Endothelial cell of hepatic sinusoid (primary cell): ENCODE results near the gene VMP1.

ENCODE experiments used
- in situ Hi-C: cut with HindIII; loops from 2 replicates; pipeline ENCODE4 v1.10.0; 2017; ENCODE audit warnings: low sequenced_read_pairs

The VMP1 gene

DNA sequence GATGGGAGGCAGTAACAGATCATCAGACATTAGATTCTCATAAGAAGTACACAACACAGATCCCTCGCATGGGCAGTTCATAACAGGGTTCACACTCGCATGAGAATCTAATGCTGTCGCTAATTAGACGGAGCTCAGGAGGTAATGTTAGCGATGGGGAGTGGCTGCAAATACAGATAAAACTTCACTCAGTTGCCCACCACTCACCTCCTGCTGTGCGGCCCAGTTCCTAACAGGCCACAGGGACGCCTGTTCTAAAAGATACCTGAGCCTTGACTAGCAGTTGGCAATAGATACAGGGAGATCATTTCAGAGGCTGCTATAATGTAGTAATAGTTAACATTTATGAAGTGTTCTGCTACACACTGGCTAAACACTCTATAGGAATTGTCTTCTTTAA is 5.2 kb upstream of the VMP1 start:
- in situ Hi-C loops = no loop called here

- in situ Hi-C loops = no loop called here
Observed at GRCh38 chr17:59707971-59708430, 547 bp downstream of the VMP1 start.

DNA sequence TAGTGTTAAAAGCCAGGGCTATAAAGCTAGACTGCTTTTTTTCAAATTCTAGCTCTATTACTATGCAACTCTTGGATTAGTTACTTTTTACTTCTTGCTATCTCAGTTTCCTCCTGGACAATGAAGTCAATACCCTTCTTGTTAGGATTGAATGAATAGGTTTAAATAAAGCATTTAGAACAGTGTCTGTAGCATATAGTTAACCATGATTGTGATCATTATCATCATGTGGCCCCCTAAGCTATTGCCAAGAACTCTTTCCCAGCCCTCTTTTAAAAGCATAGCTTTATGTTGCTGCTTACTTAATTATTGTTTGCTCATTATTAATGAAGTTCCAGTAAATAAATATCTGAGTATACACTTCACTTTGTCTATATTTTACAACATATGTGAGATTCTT is 4.5 kb downstream of the VMP1 start:
- in situ Hi-C loops = loop anchor here (5.0 kb wide), 1 partner anchor 35 kb away; no protein-coding TSS in a partner anchor

DNA sequence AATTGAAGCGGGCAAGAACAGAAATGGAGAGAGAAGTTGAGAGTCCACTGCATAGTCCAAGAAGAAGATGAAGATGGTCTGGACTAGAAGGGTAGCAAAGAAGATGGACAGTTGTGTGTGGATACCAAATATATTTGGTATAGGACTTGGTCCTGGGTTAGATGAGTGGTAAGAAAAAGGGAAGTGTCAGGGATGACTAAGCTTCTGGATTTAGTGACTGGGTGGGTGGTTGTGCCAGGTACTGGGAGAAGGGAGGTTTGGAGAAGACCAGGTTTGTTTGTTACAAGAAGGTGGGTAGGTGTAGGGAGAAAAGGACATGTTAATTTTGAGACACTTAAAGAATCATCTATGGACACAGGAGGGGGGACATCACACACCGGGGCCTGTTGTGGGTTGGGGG is 5.4 kb downstream of the VMP1 start:
- in situ Hi-C loops = loop anchor here (5.0 kb wide), 1 partner anchor 34 kb away; no protein-coding TSS in a partner anchor

DNA sequence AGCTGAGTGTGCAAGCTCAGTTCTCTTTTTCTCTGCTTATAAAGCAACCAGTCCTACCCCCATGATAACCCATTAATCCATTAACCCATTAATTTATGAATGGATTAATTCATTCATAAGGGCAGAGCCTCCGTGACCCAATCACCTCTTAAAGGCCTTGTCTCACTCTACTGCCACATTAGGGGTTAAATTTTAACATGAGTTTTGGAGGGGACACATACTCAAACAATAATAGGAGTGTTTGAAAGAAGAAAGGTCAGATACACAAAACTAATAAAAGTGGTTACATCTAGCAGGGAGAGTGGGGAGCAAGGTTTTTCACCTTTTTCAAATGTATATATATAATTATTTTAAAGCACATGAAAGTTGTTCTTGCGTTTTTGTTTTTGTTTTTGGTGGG is 6.8 kb downstream of the VMP1 start:
- in situ Hi-C loops = loop anchor here (5.0 kb wide), 1 partner anchor 33 kb away; no protein-coding TSS in a partner anchor

GRCh38 chr17:59716427-59716826 is 9.0 kb downstream of the VMP1 start:
- in situ Hi-C loops = no loop called here

DNA sequence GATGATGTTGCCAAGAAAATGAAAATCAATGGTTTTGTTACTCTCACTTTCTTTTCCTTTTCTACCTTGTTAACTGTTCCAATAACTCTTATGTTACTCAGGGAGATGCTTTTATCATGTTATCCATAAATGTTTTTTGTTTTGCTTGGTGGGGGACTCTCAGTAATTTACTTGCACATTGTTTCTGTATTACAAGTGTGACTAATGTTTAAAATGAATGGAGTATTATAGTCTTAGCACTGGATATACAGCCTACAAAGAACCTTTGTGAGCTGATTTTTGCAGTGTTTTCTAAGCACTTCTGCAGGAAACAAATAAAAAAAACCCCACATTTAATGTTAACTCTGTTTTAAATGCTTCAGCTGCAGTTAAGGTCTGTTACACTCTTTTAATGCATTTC is 12.1 kb downstream of the VMP1 start:
- in situ Hi-C loops = no loop called here

DNA sequence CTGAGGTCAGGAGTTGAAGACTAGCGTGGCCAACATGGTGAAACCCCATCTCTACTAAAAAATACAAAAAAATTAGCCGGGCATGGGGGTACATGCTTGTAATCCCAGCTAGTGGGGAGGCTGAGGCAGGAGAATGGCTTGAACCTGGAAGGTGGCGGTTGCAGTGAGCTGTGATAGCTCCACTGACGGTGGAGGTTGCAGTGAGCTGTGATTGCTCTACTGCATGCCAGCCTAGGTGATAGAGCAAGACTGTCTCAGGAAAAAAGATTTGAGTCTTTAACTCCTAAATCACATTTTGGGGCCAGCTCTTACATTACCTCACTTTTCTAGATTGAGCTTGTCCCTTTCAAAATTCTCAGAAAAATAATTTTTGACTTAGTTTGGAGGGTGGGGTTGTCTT is 15.2 kb downstream of the VMP1 start:
- in situ Hi-C loops = no loop called here

GRCh38 chr17:59723041-59723440 is 15.6 kb downstream of the VMP1 start:
- in situ Hi-C loops = no loop called here

- in situ Hi-C loops = no loop called here
Observed at GRCh38 chr17:59723607-59724006, 16.2 kb downstream of the VMP1 start.

GRCh38 chr17:59725691-59726090 is 18.2 kb downstream of the VMP1 start:
- in situ Hi-C loops = no loop called here

DNA sequence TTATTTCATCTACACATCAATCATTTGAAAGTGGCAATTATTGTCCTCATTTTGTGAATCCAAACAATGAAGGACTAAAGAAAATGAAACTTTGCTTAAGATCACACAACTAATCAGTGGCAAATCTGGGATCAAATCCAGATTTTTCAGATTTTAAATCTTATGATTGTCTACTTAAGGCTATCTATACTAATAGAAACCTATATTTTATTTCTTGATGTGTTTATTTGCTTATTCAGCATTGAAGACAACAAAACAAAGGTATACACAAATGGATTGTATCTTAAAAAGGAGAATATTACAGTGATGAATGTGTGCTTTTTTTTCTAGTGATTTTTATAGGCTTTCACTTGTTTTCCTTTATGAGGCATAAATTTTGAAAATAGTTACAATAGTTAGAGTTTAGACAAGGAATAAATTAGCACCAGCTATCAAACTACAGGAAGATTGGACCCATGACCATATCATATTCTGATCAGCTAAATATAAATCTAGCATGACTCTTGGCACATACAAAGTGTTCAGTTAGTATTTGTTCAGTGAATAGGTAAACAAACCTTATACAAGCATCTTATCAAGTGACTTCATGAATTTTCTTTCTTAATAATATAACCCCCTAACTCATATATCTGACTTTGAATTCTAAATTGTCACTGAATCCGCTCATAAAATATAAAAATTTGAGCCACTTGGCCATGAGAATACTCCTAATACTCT is 20.5 kb downstream of the VMP1 start:
- in situ Hi-C loops = no loop called here

DNA sequence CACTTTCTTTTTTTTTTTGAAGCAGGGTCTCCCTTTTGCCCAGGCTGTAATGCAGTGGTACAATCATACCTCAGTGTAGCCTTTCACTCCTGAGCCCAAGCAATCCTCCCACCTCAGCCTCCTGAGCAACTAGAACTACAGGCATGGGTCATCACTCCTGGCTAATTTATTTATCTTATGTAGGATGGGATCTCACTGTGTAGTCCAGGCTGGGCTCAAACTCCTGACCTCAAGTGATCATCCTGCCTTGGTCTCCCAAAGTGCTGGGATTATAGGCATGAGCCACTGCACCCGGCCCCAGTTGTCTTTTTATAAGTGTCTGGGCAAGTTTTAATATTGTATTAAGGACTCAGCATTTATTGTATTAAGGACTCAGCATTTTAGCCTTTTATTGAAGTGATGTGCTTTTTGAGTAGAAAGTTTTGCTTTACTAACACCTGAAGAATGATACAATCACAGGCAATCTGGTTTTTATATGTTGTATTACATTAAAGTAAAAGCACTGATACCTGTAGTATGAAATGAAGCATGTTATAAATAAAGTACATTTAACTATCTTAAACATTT is 22.9 kb downstream of the VMP1 start:
- in situ Hi-C loops = no loop called here

- in situ Hi-C loops = no loop called here
Observed at GRCh38 chr17:59733697-59734096, 26.2 kb downstream of the VMP1 start.

- in situ Hi-C loops = no loop called here
Observed at GRCh38 chr17:59734226-59734625, 26.8 kb downstream of the VMP1 start.

- in situ Hi-C loops = no loop called here
Observed at GRCh38 chr17:59737324-59737723, 29.9 kb downstream of the VMP1 start.

- in situ Hi-C loops = no loop called here
Observed at GRCh38 chr17:59743842-59744241, 36.4 kb downstream of the VMP1 start.

DNA sequence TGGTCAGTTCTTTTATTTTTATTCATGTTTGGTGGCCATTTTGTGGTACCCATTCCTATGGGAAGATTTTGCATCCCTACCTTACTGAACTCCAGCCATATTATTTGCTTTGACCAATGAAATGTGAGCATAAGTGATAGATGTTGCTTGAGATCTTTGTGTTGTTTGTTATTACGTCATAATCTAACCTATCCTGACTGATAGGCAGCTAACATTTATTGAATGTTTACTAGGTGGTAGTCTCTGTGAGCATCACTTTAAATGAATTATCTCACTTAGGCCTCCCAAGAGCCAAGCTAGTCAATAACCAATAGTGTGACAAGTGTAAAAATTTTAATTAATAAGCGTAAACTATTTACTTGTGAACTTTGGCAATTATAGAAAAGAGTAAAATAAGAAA is 37.6 kb downstream of the VMP1 start:
- in situ Hi-C loops = loop anchor here (5.0 kb wide), 1 partner anchor 33 kb away; no protein-coding TSS in a partner anchor

DNA sequence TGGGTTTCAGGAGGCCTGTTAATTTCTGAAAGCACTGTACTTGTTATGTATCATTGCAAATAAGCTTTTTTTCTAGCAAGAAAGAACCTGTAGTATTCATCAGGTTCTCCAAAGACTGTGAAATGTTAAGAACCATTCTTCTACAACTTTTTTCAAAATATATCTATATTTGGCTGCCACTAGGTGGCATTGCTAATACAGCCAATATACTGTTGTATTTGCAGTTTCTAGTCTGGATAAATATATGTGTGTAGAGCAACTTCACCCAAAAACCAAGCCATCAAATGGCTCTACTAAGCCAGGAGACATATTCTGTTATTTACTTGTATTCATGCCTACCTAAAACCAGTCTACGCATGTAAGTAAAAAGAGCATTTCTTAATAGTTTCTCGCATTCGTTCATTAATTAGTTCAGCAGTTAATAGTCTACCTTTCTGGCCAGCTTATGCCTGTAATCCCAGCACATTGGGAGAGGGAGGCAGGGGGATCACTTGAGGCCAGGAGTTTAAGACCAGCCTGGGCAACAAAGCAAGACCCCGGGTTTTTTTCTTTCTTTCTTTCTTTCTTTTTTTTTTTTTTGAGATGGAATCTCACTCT is 39.5 kb downstream of the VMP1 start:
- in situ Hi-C loops = loop anchor here (5.0 kb wide), 1 partner anchor 35 kb away; no protein-coding TSS in a partner anchor

- in situ Hi-C loops = loop anchor here (5.0 kb wide), 1 partner anchor 36 kb away; no protein-coding TSS in a partner anchor
Observed at GRCh38 chr17:59748591-59748990, 41.1 kb downstream of the VMP1 start.

- in situ Hi-C loops = no loop called here
Observed at GRCh38 chr17:59751955-59752413, 44.5 kb downstream of the VMP1 start.

- in situ Hi-C loops = no loop called here
Observed at GRCh38 chr17:59752446-59752845, 45.0 kb downstream of the VMP1 start.
